Activated naive CD8-positive, alpha-beta T cell treated with anti-CD3 and anti-CD28 coated beads, Interleukin-2, amount 50 U/mL, for 24 hours (primary cell): ENCODE measurements around the gene GADD45A.
"Not testable (repeated sequence)": the region's sequence is repeated elsewhere in the genome, so short reads cannot be mapped to it uniquely, and the experiment has no call there.

Experiments used
- ATAC-seq: fragments of 150-1000 bp; cut with Tn5 transposase; one replicate; pipeline ENCODE4 v1.10.0; 2021
- DNase-seq: peaks from one replicate; pipeline ENCODE4 v3.0.0; 2021
- H3K27ac Mint-ChIP-seq: one replicate; pipeline ENCODE4 v1.8.0; 2021; ENCODE audit warnings: mild to moderate bottlenecking, mixed read lengths
- H3K27me3 Mint-ChIP-seq: one replicate; pipeline ENCODE4 v1.8.0; 2021; ENCODE audit warnings: mixed read lengths
- H3K36me3 Mint-ChIP-seq: one replicate; pipeline ENCODE4 v1.8.0; 2021; ENCODE audit warnings: low read depth, mixed read lengths
- H3K4me1 Mint-ChIP-seq: one replicate; pipeline ENCODE4 v1.8.0; 2021; ENCODE audit warnings: mixed read lengths
- H3K4me3 Mint-ChIP-seq: one replicate; pipeline ENCODE4 v1.8.0; 2021; ENCODE audit warnings: mild to moderate bottlenecking, moderate library complexity, mixed read lengths
- H3K9me3 Mint-ChIP-seq: one replicate; pipeline ENCODE4 v1.8.0; 2021; ENCODE audit warnings: mixed read lengths

GADD45A gene

DNA sequence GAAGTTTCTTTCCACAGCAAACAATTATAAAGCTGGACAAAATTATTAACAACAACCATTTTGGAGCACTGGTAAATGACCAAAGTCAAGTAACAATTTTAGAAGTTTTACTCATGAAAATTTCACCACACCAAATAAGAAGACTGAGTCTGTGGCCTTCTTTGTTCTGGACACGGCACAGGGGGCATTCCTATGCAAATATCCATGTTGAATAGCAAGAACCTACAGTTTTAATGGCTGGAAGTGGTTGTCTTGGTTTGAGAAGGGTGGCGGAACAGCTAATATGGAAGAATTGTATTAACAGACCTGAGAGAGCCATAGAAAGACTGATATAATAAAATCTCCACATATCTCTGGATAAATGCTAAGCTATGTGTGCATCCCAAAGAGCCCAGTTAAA is 29.4 kb upstream of the GADD45A start:
- Mint-ChIP-seq H3K36me3 (no peaks in the 10 kb centered on the region), H3K9me3 (no peaks in the 10 kb centered on the region), H3K4me1 (no peaks in the 10 kb centered on the region), H3K27ac (no peak overlapping the region), H3K27me3 (peaks cover 13% of the 10 kb centered on the region), H3K4me3 (no peak overlapping the region)
- DNase-seq = no peak
- no peak for ATAC-seq

DNA sequence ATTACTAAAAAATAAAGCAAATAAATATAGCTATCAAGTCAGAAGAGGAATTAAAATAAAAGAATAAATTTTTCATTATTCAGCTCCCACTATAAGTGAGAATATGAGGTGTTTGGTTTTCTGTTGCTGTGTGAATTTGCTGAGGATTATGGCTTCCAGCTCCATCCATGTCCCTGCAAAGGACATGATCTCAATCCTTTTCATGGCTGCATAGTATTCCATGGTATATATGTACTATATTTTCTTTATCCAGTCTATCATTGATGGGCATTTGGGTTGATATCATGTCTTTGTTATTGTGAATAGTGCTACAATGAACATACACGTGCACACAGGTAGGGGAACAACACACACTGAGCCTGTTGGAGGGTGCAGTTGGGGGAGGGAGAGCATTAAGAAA is 27.8 kb upstream of the GADD45A start:
- not testable (repeated sequence) for H3K27ac Mint-ChIP-seq, H3K4me3 Mint-ChIP-seq, H3K4me1 Mint-ChIP-seq, ATAC-seq, H3K36me3 Mint-ChIP-seq, DNase-seq, H3K9me3 Mint-ChIP-seq
- peaks cover 13% of the 10 kb centered on the region for H3K27me3 Mint-ChIP-seq

DNA sequence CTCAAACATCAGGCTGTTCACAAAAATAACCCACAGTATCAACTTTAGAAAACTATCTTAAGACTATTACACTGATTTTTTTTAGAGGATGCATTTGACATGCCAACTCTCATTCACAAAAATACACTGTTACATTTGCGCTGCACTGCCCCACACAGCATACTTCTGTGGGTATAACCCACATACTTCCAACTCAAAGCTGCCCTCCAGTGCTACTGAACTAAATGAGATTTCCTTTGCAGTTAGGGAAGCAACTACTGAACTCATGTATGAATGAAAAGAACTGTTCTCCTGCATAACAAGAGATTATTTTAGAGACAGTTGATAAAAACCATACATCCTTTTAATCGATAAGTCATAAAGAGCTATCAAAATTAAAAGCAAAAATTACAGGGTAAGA is 25.8 kb upstream of the GADD45A start:
- no peak for ATAC-seq
- H3K4me3 Mint-ChIP-seq = no peak overlapping the region
- no peak overlapping the region for H3K27ac Mint-ChIP-seq
- H3K27me3 Mint-ChIP-seq = peaks cover 18% of the 10 kb centered on the region
- DNase-seq = no peak
- no peaks in the 10 kb centered on the region for H3K9me3 Mint-ChIP-seq
- H3K36me3 Mint-ChIP-seq = no peaks in the 10 kb centered on the region
- H3K4me1 Mint-ChIP-seq = no peaks in the 10 kb centered on the region

DNA sequence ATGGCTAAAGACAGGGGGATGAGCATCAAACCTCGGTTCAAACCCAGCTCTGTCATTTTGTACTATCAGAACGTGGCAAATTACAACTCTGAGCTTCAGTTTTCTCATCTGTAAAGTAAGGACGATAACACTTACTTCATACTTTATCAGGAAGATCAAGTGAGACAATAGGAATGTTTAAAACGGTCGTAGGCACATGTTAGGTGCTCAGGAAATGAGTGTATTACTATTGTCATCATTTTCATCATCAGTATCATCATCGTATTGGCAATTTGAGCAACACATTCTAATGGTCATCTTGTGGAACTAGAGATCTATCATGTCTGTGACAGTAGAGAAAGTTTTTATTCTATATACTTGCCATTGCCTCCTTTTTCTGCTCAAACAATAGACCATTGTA is 22.1 kb upstream of the GADD45A start:
- peaks cover 19% of the 10 kb centered on the region for H3K27me3 Mint-ChIP-seq

DNA sequence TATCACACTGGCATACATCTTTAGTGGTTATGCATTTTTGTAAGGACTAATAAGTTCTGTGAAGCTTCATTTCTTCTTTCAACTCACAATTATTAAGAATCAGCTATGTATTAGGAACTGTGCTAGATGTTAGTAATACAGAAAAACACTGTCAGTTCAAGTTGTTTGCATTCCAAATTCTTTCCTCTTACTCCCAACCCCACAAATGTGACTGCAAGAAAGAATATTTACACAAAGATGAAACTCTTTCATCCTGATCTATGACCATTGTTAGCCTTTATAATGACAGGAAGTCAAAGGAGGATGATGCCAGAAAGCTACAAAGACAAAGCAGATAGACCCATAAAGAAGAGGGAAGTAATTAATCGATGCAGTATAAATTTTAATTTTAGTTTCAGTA is 21.0 kb upstream of the GADD45A start:
- DNase-seq (no peak), ATAC-seq (no peak)
- Mint-ChIP-seq H3K27me3 (peaks cover 23% of the 10 kb centered on the region), H3K36me3 (no peaks in the 10 kb centered on the region), H3K27ac (no peak overlapping the region), H3K9me3 (no peaks in the 10 kb centered on the region), H3K4me1 (no peaks in the 10 kb centered on the region), H3K4me3 (no peak overlapping the region)

More for the DNA sequence above, 22.1 kb upstream of the GADD45A start:
- Mint-ChIP-seq H3K4me1 (no peaks in the 10 kb centered on the region), H3K36me3 (no peaks in the 10 kb centered on the region), H3K9me3 (no peaks in the 10 kb centered on the region), H3K4me3 (no peak overlapping the region), H3K27ac (no peak overlapping the region)
- DNase-seq = no peak
- no peak for ATAC-seq

DNA sequence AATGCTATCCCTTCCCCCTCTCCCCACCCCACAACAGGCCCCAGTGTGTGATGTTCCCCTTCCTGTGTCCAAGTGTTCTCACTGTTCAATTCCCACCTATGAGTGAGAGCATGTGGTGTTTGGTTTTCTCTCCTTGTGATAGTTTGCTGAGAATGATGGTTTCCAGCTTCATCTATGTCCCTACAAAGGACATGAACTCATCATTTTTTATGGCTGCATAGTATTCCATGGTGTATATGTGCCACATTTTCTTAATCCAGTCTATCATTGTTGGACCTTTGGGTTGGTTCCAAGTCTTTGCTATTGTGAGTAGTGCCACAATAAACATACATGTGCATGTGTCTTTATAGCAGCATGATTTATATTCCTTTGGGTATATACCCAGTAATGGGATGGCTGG is 19.7 kb upstream of the GADD45A start:
- not testable (repeated sequence) for H3K4me3 Mint-ChIP-seq, H3K4me1 Mint-ChIP-seq, ATAC-seq, H3K36me3 Mint-ChIP-seq, DNase-seq, H3K9me3 Mint-ChIP-seq, H3K27ac Mint-ChIP-seq
- H3K27me3 Mint-ChIP-seq = peaks cover 20% of the 10 kb centered on the region

DNA sequence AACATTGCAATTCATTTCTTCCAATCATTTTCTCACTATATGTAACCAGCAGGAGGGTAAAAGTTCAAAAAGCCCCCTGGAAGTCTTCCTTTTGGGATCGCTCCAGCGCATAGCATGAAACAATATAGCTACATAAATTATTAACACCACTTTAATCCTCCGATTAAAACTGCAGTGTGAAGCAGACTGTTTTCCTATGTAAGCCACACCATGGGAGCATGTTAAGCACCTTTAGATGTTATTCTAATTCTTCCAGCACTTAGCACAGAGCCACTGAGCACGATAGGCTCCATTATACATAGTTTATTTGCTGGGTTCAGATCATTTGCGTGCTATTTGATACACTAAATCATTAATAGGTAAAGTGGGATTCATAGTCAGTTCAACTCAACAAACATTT is 18.4 kb upstream of the GADD45A start:
- no peaks in the 10 kb centered on the region for H3K36me3 Mint-ChIP-seq
- no peak overlapping the region for H3K4me3 Mint-ChIP-seq
- ATAC-seq = no peak
- H3K27ac Mint-ChIP-seq = no peak overlapping the region
- peaks cover 21% of the 10 kb centered on the region for H3K27me3 Mint-ChIP-seq
- no peaks in the 10 kb centered on the region for H3K4me1 Mint-ChIP-seq
- DNase-seq = no peak
- H3K9me3 Mint-ChIP-seq = no peaks in the 10 kb centered on the region

DNA sequence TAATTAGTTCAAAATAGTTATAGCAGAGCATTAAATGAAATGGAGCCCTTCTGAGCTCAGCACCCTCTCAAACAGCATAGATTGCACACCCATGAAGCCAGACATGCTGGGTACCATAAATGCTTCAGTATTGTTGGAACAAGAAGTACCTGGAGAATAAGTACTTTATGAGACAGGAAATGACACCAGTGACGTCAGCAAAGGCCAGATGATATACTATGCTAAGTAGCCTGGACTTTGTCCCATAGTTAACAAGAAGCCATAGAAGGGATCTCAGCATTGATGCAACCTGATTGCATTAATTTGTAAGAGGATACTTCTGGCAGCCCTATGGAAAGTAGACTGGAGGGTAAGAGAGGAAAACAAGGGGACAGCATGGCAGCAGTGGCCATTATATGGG is 16.3 kb upstream of the GADD45A start:
- Mint-ChIP-seq H3K4me1 (peaks cover 2% of the 10 kb centered on the region), H3K4me3 (no peak overlapping the region), H3K27me3 (peaks cover 22% of the 10 kb centered on the region), H3K36me3 (no peaks in the 10 kb centered on the region), H3K27ac (no peak overlapping the region), H3K9me3 (no peaks in the 10 kb centered on the region)
- no peak for DNase-seq
- ATAC-seq = no peak

DNA sequence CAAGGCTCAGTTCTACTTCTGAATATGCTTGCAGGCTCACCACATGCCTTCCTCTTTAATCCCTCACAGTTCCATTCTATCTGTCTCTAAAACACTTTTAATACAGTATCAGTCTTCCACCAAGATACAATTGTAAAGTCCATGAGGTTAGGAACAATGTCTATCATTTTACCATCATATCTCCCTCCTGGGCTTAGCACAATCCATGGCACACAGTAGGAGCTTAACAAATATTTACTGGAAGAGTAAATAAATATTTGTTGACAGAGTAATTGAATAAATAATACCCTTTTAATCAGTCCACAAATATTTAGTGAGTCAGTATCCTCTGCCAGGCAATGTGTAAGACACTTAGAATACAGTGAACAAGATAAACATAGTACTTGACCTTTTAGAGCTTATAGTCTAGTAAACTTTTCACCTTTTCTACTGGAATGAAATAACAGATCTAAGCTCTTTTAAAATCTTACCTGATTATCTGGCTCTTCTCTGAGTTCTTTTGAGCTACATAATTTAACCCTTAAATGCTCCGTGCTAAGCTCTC is 12.7 kb upstream of the GADD45A start:
- H3K27ac Mint-ChIP-seq = no peak overlapping the region
- H3K4me1 Mint-ChIP-seq = peaks cover 22% of the 10 kb centered on the region
- DNase-seq (no peak), ATAC-seq (no peak)
- peaks cover 22% of the 10 kb centered on the region for H3K27me3 Mint-ChIP-seq
- no peaks in the 10 kb centered on the region for H3K36me3 Mint-ChIP-seq
- no peak overlapping the region for H3K4me3 Mint-ChIP-seq
- no peaks in the 10 kb centered on the region for H3K9me3 Mint-ChIP-seq

DNA sequence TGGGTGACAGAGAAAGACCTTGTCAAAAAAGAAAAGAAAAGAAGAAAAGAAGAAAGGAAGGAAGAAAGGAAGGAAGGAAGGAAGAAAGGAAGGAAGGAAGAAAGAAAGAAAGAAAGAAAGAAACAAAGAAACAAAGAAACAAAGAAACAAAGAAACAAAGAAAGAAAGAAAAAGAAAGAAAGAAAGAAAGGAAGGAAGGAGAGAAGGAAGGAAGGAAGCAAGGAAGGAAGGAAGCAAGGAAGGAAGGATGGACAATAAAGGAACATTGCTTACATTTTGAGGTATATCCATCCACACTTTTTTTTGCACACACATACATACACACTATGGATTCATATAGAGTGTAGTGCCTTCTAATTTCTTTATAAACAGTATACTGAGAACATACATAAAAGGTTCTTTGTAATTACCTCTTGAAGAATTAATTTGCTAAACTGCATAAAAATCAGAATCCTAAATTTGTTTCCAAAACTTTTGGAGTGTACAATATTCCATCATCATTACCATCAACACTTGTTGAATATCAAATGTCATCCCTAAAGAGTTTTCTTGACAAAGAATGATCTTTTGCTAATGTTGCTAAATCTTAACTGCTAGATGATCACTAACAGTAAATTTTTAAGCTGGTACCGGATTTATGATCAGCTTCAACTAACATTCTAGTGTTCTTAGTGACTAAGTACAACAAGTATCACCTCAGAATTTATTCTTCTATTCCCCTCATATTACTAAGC is 11.4 kb upstream of the GADD45A start:
- no peak overlapping the region for H3K4me3 Mint-ChIP-seq
- ATAC-seq = no peak
- peaks cover 17% of the 10 kb centered on the region for H3K27me3 Mint-ChIP-seq

DNA sequence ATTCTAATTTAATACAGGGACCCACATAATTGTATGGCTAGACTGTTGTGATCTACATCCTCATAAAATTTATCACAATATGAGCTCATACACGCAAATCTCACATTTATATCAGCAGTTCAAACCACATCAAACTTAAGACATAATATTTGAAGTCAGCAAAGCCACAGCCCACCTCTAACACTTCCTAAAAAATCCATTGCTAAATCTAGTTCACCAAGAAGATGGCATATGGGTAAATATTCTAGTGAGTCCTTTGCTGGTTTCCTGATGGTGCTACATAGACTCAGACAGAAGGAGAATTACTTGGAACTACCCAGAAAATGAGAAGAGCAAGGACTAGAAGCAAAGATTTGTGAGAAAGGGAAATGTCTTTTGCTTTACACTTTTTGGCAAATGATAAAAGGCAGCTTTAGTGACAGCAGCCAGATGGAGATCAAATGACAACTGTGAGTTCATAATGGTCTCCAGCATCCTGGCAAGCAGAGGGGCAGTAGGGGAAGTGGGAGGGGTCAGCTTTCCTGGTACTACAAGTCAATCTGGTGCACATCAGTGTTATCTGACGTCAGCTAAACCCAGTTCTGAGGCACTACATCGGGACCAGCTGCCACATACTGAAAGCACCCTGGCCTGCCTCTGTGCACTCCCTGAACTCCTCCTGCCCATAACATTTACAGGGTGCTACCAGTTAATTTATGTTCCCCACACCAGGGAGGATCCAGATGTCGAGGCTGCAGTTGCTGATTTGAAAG is 10.6 kb upstream of the GADD45A start:
- ATAC-seq = peak; percentile 72
- no peaks in the 10 kb centered on the region for H3K9me3 Mint-ChIP-seq
- peak overlapping the region; percentile 16 for H3K4me3 Mint-ChIP-seq
- no peaks in the 10 kb centered on the region for H3K36me3 Mint-ChIP-seq
- H3K27ac Mint-ChIP-seq = no peak overlapping the region
- H3K4me1 Mint-ChIP-seq = peaks cover 22% of the 10 kb centered on the region
- peaks cover 12% of the 10 kb centered on the region for H3K27me3 Mint-ChIP-seq
- DNase-seq = peak; percentile 30

More for the DNA sequence above, 11.4 kb upstream of the GADD45A start:
- H3K9me3 Mint-ChIP-seq = no peaks in the 10 kb centered on the region
- H3K4me1 Mint-ChIP-seq = peaks cover 22% of the 10 kb centered on the region
- DNase-seq = no peak
- H3K27ac Mint-ChIP-seq = no peak overlapping the region
- H3K36me3 Mint-ChIP-seq = no peaks in the 10 kb centered on the region

DNA sequence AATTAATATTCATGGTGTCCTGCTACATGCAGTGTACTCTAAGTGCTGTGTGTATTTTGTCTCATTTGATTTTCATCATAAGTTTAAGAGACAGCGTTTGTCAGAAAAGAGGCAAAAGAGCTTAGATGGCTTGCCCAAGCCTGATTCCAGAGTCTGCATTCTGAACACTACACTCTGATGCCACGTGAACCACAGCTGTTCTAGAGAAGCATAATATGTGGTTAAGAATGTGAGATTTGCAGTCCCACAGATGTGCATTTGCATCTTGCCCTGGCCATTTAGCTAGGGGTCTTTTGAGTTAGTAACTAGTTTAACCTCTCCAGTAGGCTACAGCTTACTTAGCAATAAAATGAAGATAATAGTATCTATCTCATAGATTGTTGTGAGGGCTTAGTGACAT is 9.2 kb upstream of the GADD45A start:
- H3K27ac Mint-ChIP-seq = no peak overlapping the region
- ATAC-seq (peak; percentile 38), DNase-seq (no peak)
- H3K36me3 Mint-ChIP-seq = no peaks in the 10 kb centered on the region
- H3K4me3 Mint-ChIP-seq = no peak overlapping the region
- no peaks in the 10 kb centered on the region for H3K9me3 Mint-ChIP-seq
- peaks cover 10% of the 10 kb centered on the region for H3K27me3 Mint-ChIP-seq
- peaks cover 22% of the 10 kb centered on the region for H3K4me1 Mint-ChIP-seq

DNA sequence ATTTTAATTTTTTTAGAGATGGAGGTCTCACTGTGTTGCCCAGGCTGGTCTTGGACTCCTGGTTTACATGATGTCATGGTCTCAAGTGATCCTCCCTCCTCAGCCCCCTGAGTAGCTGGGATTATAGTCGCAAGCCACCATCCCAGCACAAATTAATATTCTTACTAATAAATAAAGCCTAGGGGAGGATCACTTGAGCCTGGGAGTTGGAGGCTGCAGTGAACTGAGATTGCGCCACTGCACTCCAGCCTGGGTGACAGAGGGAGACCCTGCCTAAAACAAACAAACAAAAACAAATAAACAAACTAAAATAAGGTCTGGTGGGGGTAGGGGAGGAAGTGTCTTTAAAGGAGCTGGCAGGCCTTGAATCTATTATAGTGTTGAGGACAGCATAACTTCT is 8.7 kb upstream of the GADD45A start:
- Mint-ChIP-seq H3K27me3 (peaks cover 9% of the 10 kb centered on the region), H3K9me3 (no peaks in the 10 kb centered on the region), H3K27ac (no peak overlapping the region), H3K4me1 (peaks cover 22% of the 10 kb centered on the region), H3K4me3 (no peak overlapping the region), H3K36me3 (no peaks in the 10 kb centered on the region)
- ATAC-seq = no peak
- DNase-seq = no peak

DNA sequence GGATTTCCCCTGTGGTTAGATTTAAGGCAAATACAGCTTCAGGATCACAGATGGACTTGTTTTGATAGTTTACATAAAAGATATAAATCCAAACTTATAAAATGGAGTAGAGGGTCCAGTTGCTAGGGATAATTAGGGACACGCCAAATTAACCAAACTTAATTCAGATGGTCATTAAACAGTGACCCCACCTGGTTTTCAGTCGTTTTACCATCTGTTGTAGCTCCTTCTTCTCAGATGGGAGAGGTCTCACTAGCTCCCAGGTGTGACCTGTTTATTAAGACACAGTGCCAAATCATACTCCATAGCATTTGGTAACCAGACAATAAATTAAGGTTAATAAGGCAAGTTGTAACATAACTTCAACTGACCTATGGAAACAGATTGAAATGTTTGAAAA is 8.1 kb upstream of the GADD45A start:
- ATAC-seq (no peak), DNase-seq (no peak)
- Mint-ChIP-seq H3K36me3 (no peaks in the 10 kb centered on the region), H3K4me3 (no peak overlapping the region), H3K4me1 (peaks cover 24% of the 10 kb centered on the region), H3K9me3 (no peaks in the 10 kb centered on the region), H3K27me3 (peaks cover 7% of the 10 kb centered on the region), H3K27ac (no peak overlapping the region)

DNA sequence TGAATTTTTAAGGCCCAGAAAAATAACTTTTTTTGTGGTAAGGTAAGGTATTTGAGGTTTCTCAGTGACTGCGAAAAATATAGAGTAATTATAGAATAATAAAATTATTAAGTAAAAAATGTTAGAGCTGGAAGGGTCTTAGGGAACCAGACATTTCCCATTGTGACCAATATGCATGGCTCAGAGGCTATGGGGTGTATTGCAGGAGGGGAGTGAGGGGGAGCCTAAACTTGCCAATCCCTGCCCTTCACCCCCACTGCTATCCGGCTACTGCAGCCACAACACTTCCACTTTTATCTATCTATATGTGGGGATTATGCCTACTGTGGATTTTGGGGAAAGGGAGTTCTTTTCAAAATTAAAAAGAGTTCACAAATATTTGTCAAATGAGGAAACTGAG is 7.6 kb upstream of the GADD45A start:
- Mint-ChIP-seq H3K27ac (no peak overlapping the region), H3K4me1 (peaks cover 26% of the 10 kb centered on the region), H3K4me3 (no peak overlapping the region), H3K36me3 (no peaks in the 10 kb centered on the region), H3K27me3 (peaks cover 4% of the 10 kb centered on the region), H3K9me3 (no peaks in the 10 kb centered on the region)
- ATAC-seq (no peak), DNase-seq (no peak)
